ENCODE measurements around the gene SARM1.

DNA sequence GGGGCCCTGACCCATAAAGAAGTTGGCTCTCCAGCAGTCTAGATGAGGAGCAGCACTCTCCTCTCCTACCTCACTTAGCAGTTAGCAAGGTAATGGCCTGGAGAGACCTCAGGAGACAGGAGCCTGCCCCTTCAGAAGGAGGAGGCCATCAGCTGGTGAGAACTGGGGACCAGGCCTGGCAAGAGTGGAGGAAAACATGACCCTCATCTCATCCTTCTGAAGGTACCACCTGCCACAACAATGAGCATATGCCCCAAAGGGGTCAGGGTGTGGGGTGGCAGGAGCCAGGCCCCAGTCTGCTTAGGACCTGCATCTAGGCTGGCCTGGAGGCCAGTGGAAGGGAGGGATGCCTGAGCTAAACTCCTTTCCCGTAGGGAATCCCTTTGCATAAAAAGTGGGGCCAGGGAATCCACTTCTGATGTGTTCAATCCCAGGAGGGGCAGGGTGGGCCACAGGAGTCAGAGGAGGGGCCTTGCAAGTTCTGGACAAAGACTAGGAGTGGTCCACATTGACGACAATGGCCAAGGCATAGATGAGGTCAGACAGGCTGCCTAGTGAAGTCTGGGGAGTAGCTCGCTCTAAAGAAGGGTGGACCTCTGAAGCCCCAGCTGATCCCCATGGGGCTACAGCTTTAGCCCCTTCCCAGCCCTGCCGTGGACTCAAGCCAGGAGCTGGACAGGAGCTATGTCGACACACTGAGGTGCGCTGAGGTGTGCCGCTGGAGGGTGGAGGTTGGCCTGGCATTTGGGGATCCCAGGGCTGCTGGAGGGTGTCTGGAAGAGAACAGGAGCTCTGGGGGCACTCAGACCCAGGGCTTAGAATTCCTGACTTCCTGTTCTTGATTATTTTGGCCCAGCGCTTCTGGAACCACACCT, 7.5 kb upstream of the SARM1 start:
- TF ChIP-seq CTCF (conservative IDR thresholded peaks at IDR 0.05 in 1 of 2, IDR thresholded peaks at IDR 0.05 in 1 of 2; ENCODE audit: extremely low read depth in 1 of 2, insufficient read depth in 1 of 2, low read depth in 1 of 2, low read length in 2 of 2): no peak
- TF ChIP-seq EZH2 (IDR thresholded peaks at IDR 0.05; ENCODE audit: borderline replicate concordance, low read length): no peak

All from mammary epithelial cell (primary cell).